Peyer's patch (tissue), 4 donors: ENCODE results near the gene DRD3.

Experiments used
- POLR2A ChIP-seq, 2 donors: fragments of 450-650 bp; IDR thresholded peaks; one replicate each; pipeline ENCODE4 v1.5.1; 2017; ENCODE audit warnings: antibody characterized with exemption in 2 of 2, mild to moderate bottlenecking in 2 of 2, moderate library complexity in 2 of 2
- TF ChIP-seq, protein P1 (sequence below), 6 experiments: fragments of 450-650 bp in 4 of 6; fragments of 200-600 bp in 2 of 6; sonication (generic) in 1 of 6; IDR thresholded peaks; one replicate each; pipeline ENCODE4 v1.5.1; 2017 to 2019; ENCODE audit warnings: antibody characterized with exemption in 6 of 6, mild to moderate bottlenecking in 3 of 6, moderate library complexity in 1 of 6

DNA sequence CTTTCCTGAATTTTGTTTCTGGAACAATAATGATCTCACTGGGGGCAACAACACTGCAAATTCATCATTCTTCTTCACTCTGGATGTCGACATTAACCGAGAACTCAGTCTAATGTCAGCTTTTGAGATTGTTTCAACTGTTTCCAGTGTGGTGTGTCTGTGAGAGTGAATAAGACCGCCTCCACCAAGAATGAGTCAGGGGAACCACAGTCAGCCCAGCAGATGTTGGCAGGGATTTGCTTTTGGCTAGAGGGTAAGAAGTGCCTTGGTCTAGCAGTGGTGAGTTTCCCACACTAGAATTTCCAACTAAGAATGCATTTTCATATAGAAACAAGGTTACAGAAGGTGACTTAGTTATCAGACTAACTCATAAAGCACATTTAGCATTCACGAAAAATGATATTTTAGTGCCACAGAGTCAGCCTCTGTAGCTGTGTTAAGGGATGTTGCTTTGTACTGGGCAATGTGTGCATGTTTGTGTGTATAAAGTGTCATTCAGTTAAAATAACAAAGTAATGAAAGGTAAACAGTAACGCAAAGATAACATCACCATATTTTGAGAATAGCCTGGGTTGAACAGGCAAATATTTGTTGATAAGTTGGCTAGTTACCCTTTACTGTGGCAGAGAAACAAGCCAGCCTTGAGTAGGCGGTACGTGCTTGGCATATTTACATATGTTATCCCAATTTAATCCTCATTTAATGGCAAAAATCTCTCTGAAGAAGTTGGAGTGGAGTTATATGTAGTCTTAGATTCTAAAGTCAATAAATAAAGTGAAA lies 33.8 kb downstream of the DRD3 start:
- TF ChIP-seq, protein P1, sequence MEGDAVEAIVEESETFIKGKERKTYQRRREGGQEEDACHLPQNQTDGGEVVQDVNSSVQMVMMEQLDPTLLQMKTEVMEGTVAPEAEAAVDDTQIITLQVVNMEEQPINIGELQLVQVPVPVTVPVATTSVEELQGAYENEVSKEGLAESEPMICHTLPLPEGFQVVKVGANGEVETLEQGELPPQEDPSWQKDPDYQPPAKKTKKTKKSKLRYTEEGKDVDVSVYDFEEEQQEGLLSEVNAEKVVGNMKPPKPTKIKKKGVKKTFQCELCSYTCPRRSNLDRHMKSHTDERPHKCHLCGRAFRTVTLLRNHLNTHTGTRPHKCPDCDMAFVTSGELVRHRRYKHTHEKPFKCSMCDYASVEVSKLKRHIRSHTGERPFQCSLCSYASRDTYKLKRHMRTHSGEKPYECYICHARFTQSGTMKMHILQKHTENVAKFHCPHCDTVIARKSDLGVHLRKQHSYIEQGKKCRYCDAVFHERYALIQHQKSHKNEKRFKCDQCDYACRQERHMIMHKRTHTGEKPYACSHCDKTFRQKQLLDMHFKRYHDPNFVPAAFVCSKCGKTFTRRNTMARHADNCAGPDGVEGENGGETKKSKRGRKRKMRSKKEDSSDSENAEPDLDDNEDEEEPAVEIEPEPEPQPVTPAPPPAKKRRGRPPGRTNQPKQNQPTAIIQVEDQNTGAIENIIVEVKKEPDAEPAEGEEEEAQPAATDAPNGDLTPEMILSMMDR (IDR thresholded peaks at IDR 0.05), result no peak
- no peak for TF ChIP-seq POLR2A (IDR thresholded peaks at IDR 0.05)
